GM12865 (cell line): Measurements from ENCODE around the gene KRT10.
A peak's percentile ranks its signal among the peaks of the same experiment; 100 is the strongest.

Experiments used
- DNase-seq: peaks from one replicate; pipeline ENCODE4 v3.0.0; 2010; ENCODE audit warnings: low read depth
- H3K4me3 ChIP-seq: 2 replicates; pipeline ENCODE4 v1.5.1; 2011; ENCODE audit warnings: mild to moderate bottlenecking, low read depth, low read length, control low read depth
- TF ChIP-seq, protein P1 (sequence below): IDR thresholded peaks from 2 replicates; pipeline ENCODE4 v1.5.1; 2011; ENCODE audit warnings: low read length, control low read depth, low read depth, inconsistent platforms; ENCODE audit not compliant: insufficient read depth; ENCODE audit errors: missing control alignments

The KRT10 gene

DNA sequence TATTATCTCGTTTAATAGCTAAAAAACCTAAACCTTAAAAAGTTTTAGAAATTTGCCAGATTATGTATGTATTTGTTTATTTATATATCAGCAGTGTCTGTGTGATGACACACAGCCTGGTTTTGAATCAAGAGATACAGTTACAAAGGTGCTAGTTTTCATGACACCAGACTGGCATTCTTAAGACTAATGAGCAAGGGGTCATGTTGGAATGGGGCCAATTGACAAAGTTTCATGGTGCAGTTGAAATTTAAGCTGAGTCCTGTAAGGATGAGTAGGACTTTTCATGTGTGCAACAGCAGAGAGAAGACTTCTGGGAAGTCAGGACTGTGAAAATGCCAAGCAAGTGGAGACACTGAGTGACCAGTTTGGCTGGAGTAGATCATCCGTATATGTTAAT is 3.2 kb upstream of the KRT10 start:
- H3K4me3 ChIP-seq = no peak overlapping the region
- DNase-seq = no peak
- TF ChIP-seq, protein P1, sequence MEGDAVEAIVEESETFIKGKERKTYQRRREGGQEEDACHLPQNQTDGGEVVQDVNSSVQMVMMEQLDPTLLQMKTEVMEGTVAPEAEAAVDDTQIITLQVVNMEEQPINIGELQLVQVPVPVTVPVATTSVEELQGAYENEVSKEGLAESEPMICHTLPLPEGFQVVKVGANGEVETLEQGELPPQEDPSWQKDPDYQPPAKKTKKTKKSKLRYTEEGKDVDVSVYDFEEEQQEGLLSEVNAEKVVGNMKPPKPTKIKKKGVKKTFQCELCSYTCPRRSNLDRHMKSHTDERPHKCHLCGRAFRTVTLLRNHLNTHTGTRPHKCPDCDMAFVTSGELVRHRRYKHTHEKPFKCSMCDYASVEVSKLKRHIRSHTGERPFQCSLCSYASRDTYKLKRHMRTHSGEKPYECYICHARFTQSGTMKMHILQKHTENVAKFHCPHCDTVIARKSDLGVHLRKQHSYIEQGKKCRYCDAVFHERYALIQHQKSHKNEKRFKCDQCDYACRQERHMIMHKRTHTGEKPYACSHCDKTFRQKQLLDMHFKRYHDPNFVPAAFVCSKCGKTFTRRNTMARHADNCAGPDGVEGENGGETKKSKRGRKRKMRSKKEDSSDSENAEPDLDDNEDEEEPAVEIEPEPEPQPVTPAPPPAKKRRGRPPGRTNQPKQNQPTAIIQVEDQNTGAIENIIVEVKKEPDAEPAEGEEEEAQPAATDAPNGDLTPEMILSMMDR = no peak

DNA sequence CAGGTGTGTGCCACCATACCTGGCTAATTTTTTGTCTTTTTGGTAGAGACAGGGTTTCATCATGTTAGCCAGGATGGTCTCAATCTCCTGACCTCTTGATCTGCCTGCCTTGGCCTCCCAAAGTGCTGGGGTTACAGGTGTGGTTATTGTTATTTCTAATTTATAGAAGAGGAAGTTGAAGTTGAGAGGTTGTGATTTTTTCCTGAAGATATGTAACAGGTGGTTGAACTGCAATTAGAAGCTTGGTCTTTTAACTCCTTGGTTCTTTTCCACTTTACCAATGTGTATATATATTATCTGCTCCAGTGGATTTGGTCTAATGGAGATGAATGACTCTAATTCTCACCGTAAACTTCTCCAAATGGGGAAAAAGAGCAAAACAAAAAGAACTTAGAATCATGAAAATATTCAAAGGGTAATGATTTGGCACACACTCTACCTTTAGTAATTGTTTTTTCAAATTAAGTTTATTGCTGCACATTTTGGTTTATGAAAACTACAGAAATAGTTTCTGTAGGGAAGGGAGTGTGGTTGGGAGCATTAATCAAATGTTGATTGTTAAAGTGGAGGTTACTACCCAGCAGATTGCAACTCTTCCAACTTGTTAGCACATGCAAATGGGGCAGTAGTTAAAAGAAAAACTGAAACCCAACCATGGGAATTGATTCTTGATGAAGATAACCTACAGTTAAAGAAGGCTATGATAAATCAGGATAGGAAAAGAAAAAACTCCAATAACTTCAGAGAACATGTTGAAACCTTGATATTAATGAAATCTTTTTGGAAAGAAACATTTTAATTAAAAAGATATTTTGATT is 1.8 kb upstream of the KRT10 start:
- TF ChIP-seq, protein P1 = no peak
- DNase-seq = no peak

DNA sequence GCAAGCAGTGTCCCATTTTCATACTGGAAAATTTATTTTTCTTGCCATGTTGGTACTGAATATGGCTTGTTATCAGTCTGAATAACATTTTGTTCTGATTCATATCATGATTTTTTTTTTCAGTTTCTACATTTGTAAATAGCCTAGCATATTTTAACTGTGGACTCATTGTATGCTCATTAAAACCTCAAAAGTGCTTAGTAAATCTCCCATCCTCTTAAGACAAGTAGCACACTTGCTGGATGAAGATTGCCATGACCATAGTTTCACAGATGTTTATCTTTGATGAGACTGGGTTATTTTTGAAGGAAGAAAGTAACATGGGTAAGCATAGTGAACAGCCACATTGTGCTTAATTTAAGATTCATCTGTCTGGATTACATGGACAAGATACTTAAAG is 878 bp downstream of the KRT10 start:
- no peak overlapping the region for H3K4me3 ChIP-seq
- no peak for DNase-seq
- TF ChIP-seq, protein P1 = no peak

More for the DNA sequence above, 1.8 kb upstream of the KRT10 start:
- no peak overlapping the region for H3K4me3 ChIP-seq

DNA sequence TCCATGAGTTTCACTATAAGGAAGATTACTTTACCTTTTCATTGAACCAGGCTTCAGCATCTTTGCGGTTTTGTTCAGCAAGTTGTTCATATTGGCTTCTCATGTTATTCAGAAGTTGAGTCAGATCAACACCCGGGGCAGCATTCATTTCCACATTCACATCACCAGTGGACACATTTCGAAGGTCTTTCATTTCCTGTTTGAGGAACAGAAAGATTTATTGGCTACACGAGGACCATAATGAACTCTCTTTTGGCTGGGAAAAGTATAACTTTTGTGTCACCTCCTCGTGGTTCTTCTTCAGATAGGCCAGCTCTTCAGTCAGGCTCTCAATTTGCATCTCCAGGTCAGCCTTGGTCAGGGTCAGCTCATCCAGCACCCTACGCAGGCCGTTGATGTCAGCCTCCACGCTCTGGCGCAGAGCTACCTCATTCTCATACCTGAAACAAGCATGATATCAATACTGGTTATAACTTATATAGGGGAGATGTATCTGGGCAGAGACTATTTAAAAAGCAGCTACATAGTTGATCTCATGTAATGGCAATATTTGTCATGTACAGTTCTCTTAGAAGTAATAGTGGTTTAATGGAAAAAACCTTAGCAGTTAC is 2.1 kb downstream of the KRT10 start:
- peak; percentile 5 for DNase-seq
- TF ChIP-seq, protein P1 = no peak
- no peak overlapping the region for H3K4me3 ChIP-seq

DNA sequence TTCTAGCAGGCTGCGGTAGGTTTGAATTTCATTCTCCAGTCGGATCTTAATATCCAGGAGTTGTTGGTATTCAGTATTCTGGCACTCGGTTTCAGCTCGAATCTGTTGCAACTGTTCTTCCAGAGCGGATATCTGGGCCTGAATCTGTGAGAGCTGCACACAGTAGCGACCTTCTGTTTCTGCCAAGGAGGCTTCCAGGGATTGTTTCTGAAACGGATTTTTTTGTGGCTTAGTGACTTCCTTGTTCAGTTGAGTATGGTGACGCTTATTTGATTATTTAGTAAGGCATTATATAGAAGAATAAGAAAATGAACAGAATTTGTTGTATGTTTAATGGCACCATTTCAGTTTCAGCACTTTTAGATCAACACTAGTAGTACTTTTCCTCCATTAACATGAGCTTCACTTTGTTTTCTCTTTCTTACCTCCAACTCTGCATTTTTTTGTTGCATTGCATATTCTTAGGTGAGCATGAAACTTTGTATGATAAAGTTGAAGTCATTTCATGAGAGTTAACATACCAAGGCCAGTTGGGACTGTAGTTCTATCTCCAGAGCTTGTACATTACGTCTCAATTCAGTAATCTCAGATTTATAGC is 2.8 kb downstream of the KRT10 start:
- TF ChIP-seq, protein P1 = no peak
- peak overlapping the region; percentile 56 for H3K4me3 ChIP-seq
- no peak for DNase-seq

DNA sequence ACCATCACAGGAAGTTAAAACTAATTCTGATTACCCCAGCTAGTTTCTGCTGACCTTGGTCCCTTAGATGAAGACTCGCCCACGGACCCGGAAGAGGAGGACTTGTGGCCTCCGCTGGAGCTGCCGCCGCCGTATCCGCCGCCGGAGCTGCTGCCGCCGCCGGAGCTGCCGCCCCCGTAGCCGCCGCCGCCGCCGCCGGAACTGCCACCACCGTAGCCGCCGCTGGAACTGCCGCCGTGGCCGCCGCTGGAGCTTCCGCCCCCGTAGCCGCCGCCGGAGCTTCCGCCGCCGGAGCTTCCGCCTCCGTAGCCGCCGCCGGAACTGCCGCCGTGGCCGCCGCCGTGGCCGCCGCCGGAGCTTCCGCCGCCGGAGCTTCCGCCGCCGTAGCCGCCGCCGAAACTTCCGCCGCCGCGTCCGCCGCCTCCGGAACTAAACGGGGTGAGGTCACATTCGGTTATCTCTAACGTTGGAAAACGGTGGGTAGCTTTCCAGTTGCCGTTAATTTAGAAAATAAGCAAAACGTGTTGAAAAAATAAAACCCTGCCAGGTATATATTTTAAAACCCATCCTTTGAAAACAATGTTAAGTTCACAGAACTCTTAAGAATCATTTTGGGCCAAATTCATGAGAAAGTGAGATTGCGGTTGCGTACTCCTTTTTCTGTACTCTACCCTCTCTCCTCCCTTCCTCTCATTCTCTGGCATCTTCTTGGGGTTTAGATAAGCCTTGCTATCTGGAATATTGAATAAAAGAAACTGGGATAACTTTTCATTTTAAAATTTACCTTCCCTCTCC is 3.5 kb downstream of the KRT10 start:
- peak; percentile 92 for DNase-seq
- peak overlapping the region; percentile 93 for H3K4me3 ChIP-seq
- TF ChIP-seq, protein P1 = no peak
